GM21786 (cell line): Measurements from ENCODE around the gene APOA4.

ENCODE experiments used
- ATAC-seq: cut with Tn5 transposase; IDR thresholded peaks from one replicate; pipeline ENCODE4 v1.9.1; 2021; ENCODE audit not compliant: unreplicated experiment

The APOA4 gene

DNA sequence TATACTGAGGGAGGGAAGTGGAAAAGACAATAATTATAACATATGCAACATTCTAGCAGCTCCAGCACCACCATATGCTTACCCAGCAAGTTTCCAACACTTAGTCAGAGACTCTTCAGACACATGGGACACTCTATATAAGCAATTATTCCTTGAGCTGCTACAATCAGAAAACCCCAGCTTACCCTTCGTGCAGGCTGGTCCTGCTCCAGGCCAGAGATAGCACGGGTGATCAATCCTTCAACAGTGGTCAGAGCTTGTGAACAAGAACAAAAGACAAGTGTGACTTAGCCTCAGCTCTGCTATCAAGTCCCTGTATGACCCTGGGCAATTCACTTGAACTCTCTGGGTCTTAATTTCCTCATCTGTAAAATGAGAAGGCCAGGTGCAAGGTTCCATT, 36.8 kb downstream of the APOA4 start:
- ATAC-seq = no peak

DNA sequence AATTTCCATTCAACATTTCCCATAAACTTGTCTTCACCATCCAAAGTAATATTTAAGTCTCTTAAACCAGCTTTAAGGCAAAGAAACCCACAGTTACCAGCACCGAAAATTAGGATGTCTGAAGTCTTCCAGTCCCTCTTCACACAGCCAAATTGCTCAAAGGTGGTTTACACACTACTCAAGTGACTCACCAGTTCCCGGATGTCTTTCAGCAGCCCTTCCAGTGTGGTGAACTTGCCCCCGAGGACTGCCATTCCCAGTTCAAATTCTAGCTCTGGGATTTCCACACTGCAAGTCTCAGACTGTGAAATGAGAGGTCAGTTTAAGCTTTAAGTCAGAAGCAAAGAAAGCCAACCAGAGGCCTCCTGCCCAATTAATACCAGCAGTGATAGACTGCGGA, 40.4 kb downstream of the APOA4 start:
- ATAC-seq = no peak

DNA sequence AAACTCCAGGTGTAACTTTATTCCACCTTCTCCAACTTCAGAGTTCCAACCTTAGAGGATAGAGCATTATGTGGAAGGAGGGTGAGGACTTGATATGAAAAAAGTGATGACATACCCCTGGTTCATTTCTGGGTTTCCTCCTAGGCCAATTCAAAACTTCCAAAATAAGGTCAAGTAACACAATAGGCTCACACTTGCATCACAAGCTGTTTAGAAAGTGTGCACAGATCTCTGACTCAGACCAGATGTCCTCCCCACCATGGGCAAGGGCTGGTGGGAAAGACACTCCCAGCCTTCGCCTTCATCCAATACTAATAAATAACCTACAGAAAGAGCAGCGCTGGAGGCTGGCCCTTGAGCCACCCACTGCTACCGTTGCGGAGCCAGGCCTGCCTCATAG, 44.5 kb downstream of the APOA4 start:
- ATAC-seq = no peak

DNA sequence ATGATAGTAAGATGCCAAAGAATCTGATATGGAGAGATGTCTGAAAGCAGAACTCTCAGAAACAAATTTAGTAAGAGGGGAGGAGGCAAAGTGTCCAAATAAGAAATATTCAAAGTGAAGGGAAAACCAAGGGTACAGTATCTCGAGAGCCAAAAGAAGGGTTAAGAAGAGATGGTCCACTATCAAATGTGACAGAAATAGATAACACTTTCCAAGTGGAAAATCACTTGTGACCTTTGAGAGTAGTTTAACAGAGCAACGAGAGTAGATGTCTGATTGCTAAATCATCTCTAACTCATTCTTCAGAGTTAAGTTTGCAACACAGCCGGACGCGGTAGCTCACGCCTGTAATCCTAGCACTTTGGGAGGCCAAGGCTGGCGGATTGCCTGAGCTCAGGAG, 46.0 kb downstream of the APOA4 start:
- no peak for ATAC-seq

DNA sequence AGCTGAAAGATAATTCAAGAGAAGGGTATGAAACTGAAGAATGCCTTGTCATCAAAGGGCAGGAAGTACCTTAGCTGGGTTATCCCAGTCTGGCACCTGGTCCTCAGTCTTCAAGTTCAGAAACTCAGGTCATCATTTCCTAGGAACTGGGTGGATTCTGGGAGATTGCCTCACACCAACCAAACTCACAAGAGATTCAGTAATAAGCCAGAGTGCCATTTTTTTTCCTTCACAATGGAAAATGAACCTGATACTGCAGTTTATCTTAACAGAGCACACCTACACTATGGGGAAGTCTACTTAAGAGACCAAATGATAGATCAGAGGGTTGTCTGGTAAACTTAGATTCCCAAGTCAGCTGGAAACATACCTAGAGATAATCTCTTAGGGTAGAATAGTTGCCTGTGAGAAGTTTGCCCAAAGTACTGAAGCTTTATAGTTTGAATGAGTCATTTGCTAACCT, 46.6 kb downstream of the APOA4 start:
- no peak for ATAC-seq

DNA sequence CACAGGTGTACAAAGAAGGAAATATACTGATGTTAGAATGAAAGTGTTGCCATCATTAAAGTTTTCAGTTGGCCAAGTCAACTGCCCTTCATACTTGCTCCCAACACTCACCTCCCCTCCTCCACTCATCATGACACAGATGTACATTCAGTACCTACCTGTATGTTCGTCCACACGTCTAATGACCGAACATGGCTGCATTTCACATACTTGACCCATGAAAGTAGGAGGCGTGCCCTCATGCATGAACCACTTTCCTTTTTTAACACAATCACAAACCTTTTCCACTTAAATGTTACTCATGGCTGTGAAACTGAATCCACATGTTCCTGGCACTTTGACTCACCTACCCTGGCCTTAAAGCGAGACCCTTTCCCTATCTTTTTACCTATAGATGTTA, 47.1 kb downstream of the APOA4 start:
- ATAC-seq = no peak

DNA sequence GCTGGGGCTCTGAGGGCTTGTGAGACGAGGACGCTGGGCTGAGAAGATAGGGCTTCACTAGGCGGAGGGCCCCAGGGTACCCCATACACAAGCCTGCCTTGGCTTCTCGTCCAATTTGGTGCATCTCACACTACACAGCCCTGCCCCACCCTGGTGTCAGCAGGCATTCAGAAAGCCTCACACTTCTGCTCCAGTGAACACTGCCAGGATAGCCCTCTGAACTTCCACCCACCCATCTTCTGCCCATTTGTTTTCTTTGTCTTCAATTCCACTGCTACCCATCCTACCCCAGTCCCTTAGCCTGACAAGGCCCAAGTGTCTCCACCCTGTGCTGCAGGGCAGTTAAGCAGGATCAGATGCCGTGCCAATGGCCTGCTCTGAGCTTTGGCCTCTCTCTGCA, 48.4 kb downstream of the APOA4 start:
- no peak for ATAC-seq

DNA sequence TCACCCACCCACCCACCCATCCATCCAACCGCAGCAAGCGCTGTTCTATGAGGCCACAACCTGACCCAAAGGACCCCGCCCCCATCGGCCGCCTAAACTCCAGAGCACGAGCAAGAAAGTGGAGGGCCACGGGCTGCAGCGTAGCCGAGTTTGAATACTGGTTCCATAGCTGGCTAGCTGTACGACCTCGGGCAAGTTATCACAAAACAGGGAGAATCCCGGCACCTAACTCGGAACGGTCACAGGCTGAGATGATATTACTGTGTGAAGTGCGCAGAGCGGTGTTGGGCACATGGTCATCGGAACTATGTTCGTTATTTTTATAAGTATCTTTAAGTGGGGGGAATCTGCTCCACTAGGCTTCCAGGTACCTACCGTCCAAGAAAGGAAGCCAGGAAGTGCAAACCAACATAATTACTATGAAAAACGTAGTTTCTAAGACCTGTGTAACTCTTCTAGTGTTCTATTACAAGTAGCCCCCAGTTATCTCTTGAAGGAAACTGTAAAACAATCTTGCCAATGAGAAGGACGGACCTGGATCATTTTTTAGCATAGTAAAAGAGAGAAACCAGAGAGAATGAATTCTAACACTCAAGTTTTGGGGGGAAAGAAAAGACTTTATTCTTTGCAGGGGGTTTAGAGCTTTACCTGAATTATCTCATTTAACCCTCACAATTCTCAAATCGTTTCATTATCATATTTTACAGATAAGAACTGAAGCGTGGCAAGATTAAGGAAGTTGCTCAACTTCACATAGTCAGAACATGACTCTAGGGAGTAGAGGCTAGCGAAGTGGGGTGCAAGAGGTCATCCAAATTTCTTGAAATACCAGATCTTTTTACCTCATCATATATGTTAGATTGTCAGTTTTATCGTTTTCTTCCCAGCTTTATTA, 49.7 kb downstream of the APOA4 start:
- ATAC-seq = peak; percentile 29

DNA sequence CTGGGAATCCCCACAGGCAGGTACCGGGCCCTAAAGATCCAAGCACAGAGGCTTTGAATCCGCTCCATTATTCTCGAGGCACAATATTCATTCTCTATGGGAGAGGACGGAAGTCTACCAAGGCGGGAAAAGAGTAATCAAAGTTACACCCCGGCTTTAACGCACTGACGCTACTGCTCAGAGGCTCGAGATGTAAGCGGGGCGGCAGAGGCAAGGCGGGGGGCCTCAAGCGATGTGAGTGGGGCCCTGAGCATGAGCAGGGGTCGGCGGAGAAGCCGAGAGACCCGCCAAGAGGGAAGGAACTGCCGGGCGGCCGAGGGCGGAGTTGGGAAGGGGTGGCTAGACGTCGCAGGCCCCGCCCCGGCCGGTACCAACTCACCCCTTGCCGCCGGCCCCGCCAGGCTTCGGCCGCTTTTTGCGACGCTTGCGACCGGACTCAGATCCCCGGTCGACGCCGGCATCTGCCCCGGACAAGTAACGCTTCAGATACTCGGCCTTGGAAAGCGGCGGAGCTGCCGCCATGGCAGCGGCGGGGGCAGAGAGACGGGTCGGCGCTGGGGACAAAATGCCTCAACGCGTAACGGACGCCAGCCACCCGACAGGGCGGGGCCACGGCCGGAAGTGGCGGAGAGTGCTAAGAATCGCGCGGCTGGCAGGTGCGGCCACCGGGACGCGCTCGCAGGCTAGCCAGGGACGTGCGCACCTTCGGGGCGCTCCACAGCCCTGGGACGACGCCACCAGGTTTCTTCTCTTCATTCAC, 50.5 kb downstream of the APOA4 start, which contains the start of gene BUD13:
Gene BUD13, minus strand, starts transcription at position 545 of the 760 bp plus-strand sequence. Its CDS starts 23 bp downstream, at position 522.
- peak; percentile 88 for ATAC-seq

DNA sequence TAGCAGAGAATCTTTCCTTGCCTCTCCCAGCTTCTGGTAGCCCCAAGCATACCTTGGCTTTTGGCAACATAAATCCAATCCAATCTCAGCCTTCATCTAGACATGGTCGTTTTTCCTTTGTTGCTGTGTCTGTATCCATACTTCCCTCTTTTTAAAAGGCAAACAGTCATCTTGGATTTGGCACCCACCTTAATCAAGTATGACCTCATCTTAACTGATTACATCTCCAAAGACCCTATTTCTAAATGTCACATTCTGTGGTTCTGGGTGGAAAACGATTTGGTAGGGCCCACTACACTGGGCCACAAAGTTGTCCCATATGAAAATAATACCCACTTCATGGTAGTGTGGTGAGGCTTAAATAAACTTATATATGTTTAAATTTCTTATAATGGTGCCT, 51.2 kb downstream of the APOA4 start:
- ATAC-seq = no peak
